HEK293 (cell line): ENCODE measurements around the gene LDLRAD4.

Experiments
- FEZF1 ChIP-seq: fragments of 450-650 bp; formaldehyde crosslinking; IDR thresholded peaks from 2 replicates; pipeline ENCODE4 v1.5.1; 2016; ENCODE audit warnings: missing biosample characterization, missing genetic modification characterization
- GLI4 ChIP-seq: fragments of 450-650 bp; formaldehyde crosslinking; IDR thresholded peaks from 2 replicates; pipeline ENCODE4 v1.5.1; 2016; ENCODE audit warnings: missing biosample characterization, missing genetic modification characterization
- GLIS1 ChIP-seq: fragments of 450-650 bp; formaldehyde crosslinking; IDR thresholded peaks from 2 replicates; pipeline ENCODE4 v1.5.1; 2016; ENCODE audit warnings: missing biosample characterization, missing genetic modification characterization
- KLF9 ChIP-seq: fragments of 450-650 bp; formaldehyde crosslinking; IDR thresholded peaks from 2 replicates; pipeline ENCODE4 v1.5.1; 2016; ENCODE audit warnings: missing biosample characterization, missing genetic modification characterization, low read depth
- OVOL3 ChIP-seq: fragments of 450-650 bp; formaldehyde crosslinking; IDR thresholded peaks from 2 replicates; pipeline ENCODE4 v1.5.1; 2016; ENCODE audit warnings: missing biosample characterization, missing genetic modification characterization
- SCRT1 ChIP-seq: fragments of 450-650 bp; formaldehyde crosslinking; IDR thresholded peaks from 2 replicates; pipeline ENCODE4 v1.5.1; 2016; ENCODE audit warnings: missing biosample characterization, missing genetic modification characterization, borderline replicate concordance
- SP7 ChIP-seq: fragments of 450-650 bp; formaldehyde crosslinking; IDR thresholded peaks from 2 replicates; pipeline ENCODE4 v1.5.1; 2016; ENCODE audit warnings: missing biosample characterization, missing genetic modification characterization
- WT1 ChIP-seq: fragments of 450-650 bp; formaldehyde crosslinking; IDR thresholded peaks from 2 replicates; pipeline ENCODE4 v1.5.1; 2016; ENCODE audit warnings: missing biosample characterization, missing genetic modification characterization
- YY1 ChIP-seq: fragments of 450-650 bp; formaldehyde crosslinking; IDR thresholded peaks from 2 replicates; pipeline ENCODE4 v1.5.1; 2018; ENCODE audit warnings: missing biosample characterization, missing genetic modification characterization
- ZBTB20 ChIP-seq: fragments of 450-650 bp; formaldehyde crosslinking; IDR thresholded peaks from 2 replicates; pipeline ENCODE4 v1.5.1; 2016; ENCODE audit warnings: missing biosample characterization, missing genetic modification characterization
- ZBTB48 ChIP-seq: fragments of 450-650 bp; formaldehyde crosslinking; IDR thresholded peaks from 2 replicates; pipeline ENCODE4 v1.5.1; 2016; ENCODE audit warnings: missing biosample characterization, missing genetic modification characterization
- ZBTB8A ChIP-seq: fragments of 450-650 bp; formaldehyde crosslinking; IDR thresholded peaks from 2 replicates; pipeline ENCODE4 v1.5.1; 2016; ENCODE audit warnings: missing biosample characterization, missing genetic modification characterization
- ZFP37 ChIP-seq: fragments of 450-650 bp; formaldehyde crosslinking; IDR thresholded peaks from 2 replicates; pipeline ENCODE4 v1.5.1; 2016; ENCODE audit warnings: missing biosample characterization, missing genetic modification characterization
- ZFP69B ChIP-seq: fragments of 450-650 bp; formaldehyde crosslinking; IDR thresholded peaks from 2 replicates; pipeline ENCODE4 v1.5.1; 2016; ENCODE audit warnings: missing biosample characterization, missing genetic modification characterization
- ZIC2 ChIP-seq: fragments of 450-650 bp; formaldehyde crosslinking; IDR thresholded peaks from 2 replicates; pipeline ENCODE4 v1.5.1; 2016; ENCODE audit warnings: missing biosample characterization, missing genetic modification characterization
- ZNF114 ChIP-seq: fragments of 450-650 bp; formaldehyde crosslinking; IDR thresholded peaks from 2 replicates; pipeline ENCODE4 v1.5.0; 2017; ENCODE audit warnings: missing biosample characterization, missing genetic modification characterization
- ZNF175 ChIP-seq: fragments of 450-650 bp; formaldehyde crosslinking; IDR thresholded peaks from 2 replicates; pipeline ENCODE4 v1.5.1; 2016; ENCODE audit warnings: missing biosample characterization, missing genetic modification characterization
- ZNF19 ChIP-seq: fragments of 450-650 bp; formaldehyde crosslinking; IDR thresholded peaks from 2 replicates; pipeline ENCODE4; 2016; ENCODE audit warnings: missing biosample characterization, missing genetic modification characterization, low read depth
- ZNF561 ChIP-seq: fragments of 450-650 bp; IDR thresholded peaks from 2 replicates; pipeline ENCODE4 v1.5.1; 2018; ENCODE audit warnings: missing biosample characterization, missing genetic modification characterization, borderline replicate concordance
- ZNF585B ChIP-seq: fragments of 450-650 bp; formaldehyde crosslinking; IDR thresholded peaks from 2 replicates; pipeline ENCODE4 v1.5.1; 2016; ENCODE audit warnings: missing biosample characterization, missing genetic modification characterization
- ZNF600 ChIP-seq: fragments of 450-650 bp; formaldehyde crosslinking; IDR thresholded peaks from 2 replicates; pipeline ENCODE4 v1.5.1; 2016; ENCODE audit warnings: missing biosample characterization, missing genetic modification characterization
- ZNF623 ChIP-seq: fragments of 450-650 bp; formaldehyde crosslinking; IDR thresholded peaks from 2 replicates; pipeline ENCODE4 v1.5.1; 2016; ENCODE audit warnings: missing biosample characterization, missing genetic modification characterization
- ZNF624 ChIP-seq: fragments of 450-650 bp; formaldehyde crosslinking; IDR thresholded peaks from 2 replicates; pipeline ENCODE4 v1.5.1; 2017; ENCODE audit warnings: missing biosample characterization, missing genetic modification characterization
- ZNF701 ChIP-seq: fragments of 450-650 bp; formaldehyde crosslinking; IDR thresholded peaks from 2 replicates; pipeline ENCODE4 v1.5.1; 2016; ENCODE audit warnings: missing biosample characterization, missing genetic modification characterization
- ZNF76 ChIP-seq: fragments of 450-650 bp; formaldehyde crosslinking; IDR thresholded peaks from 2 replicates; pipeline ENCODE4; 2016; ENCODE audit warnings: low read depth, missing biosample characterization, missing genetic modification characterization, borderline replicate concordance
- ZNF777 ChIP-seq: fragments of 450-650 bp; formaldehyde crosslinking; IDR thresholded peaks from 2 replicates; pipeline ENCODE4 v1.5.1; 2017; ENCODE audit warnings: missing biosample characterization, missing genetic modification characterization, borderline replicate concordance
- ZNF785 ChIP-seq: fragments of 450-650 bp; formaldehyde crosslinking; IDR thresholded peaks from 2 replicates; pipeline ENCODE4 v1.5.1; 2016; ENCODE audit warnings: missing biosample characterization, missing genetic modification characterization
- ZNF837 ChIP-seq: fragments of 450-650 bp; formaldehyde crosslinking; IDR thresholded peaks from 2 replicates; pipeline ENCODE4 v1.5.1; 2016; ENCODE audit warnings: missing biosample characterization, missing genetic modification characterization
- ZSCAN30 ChIP-seq: fragments of 450-650 bp; IDR thresholded peaks from 2 replicates; pipeline ENCODE4 v1.5.1; 2018; ENCODE audit warnings: missing biosample characterization, mild to moderate bottlenecking, missing genetic modification characterization, moderate library complexity
- ZXDB ChIP-seq: fragments of 450-650 bp; formaldehyde crosslinking; IDR thresholded peaks from 2 replicates; pipeline ENCODE4 v1.5.1; 2016; ENCODE audit warnings: missing biosample characterization, missing genetic modification characterization
- TF ChIP-seq, protein P1 (sequence below): sonication (generic); formaldehyde crosslinking; IDR thresholded peaks from 2 replicates; pipeline ENCODE4 v1.8.1; 2022; ENCODE audit warnings: mild to moderate bottlenecking, moderate library complexity, missing genetic modification reagents
- TF ChIP-seq, protein P2 (sequence below): fragments of 450-650 bp; formaldehyde crosslinking; IDR thresholded peaks from 2 replicates; pipeline ENCODE4 v1.5.1; 2017; ENCODE audit warnings: missing biosample characterization, mild to moderate bottlenecking, missing genetic modification characterization, moderate library complexity
- TF ChIP-seq, protein P3 (sequence below): fragments of 450-650 bp; formaldehyde crosslinking; IDR thresholded peaks from 2 replicates; pipeline ENCODE4 v1.5.1; 2016; ENCODE audit warnings: missing biosample characterization, missing genetic modification characterization, borderline replicate concordance
- TF ChIP-seq, protein P4 (sequence below): fragments of 450-650 bp; formaldehyde crosslinking; IDR thresholded peaks from 2 replicates; pipeline ENCODE4 v1.5.1; 2016; ENCODE audit warnings: missing biosample characterization, missing genetic modification characterization
- TF ChIP-seq, protein P5 (sequence below): fragments of 450-650 bp; formaldehyde crosslinking; IDR thresholded peaks from 2 replicates; pipeline ENCODE4 v1.5.1; 2017; ENCODE audit warnings: missing biosample characterization, missing genetic modification characterization
- TF ChIP-seq, protein P6 (sequence below): fragments of 450-650 bp; formaldehyde crosslinking; IDR thresholded peaks from 2 replicates; pipeline ENCODE4 v1.5.1; 2016; ENCODE audit warnings: missing biosample characterization, missing genetic modification characterization

LDLRAD4 gene

DNA sequence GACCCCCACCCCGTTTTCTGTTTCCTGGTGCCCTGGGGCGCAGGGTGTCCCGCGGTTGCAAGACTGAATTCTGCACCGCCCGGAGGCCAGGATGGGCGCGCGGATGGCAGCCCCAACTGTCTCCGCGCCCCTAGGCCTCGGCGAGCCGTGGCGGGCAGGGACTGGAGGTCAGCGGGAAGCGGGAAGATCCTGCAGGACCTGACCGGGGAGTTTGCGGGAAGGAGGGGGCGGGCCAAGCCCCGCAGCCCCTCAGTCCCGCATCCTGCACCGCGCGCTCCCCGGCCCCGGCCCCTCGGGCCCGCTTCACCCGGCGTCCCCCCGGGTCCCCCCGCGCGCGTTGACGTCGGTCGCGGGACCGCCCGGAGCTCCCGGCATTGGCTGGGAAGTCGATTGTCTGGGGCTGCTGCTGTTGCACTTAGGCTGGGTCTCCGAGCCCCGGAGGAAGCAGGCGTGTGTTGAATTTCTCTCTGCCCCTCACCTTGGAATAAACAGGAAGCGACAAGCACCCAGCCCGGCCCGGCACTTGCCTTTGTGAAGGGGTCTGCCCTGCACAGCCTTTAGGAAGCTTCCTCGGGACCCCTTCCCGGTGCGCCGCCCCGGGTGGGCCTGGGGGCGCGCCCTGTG lies at the start of gene LDLRAD4 (continued):
- TF ChIP-seq YY1 (no peak), ZFP69B (tag by site-specific recombination) (no peak), WT1 (tag by site-specific recombination) (no peak), ZNF76 (tag by site-specific recombination) (peak; percentile 35; the same call in 1 of the 2 replicates), ZNF837 (no peak), ZNF585B (tag by site-specific recombination) (no peak), OVOL3 (no peak), SP7 (tag by site-specific recombination) (no peak), ZNF623 (tag by site-specific recombination) (no peak), ZIC2 (no peak), SCRT1 (tag by site-specific recombination) (no peak), KLF9 (peak; percentile 45), GLIS1 (tag by site-specific recombination) (0 out of 2 replicates have a peak, but pooled peaks have one; percentile 0), ZSCAN30 (tag by site-specific recombination) (no peak), ZNF561 (tag by site-specific recombination) (no peak), GLI4 (no peak), ZNF175 (tag by site-specific recombination) (no peak), ZXDB (peak; percentile 37; the same call in 1 of the 2 replicates), ZNF114 (tag by site-specific recombination) (no peak), FEZF1 (tag by site-specific recombination) (no peak), ZNF785 (tag by site-specific recombination) (no peak), ZNF19 (tag by site-specific recombination) (no peak), ZNF701 (tag by site-specific recombination) (no peak), ZNF777 (tag by site-specific recombination) (peak; percentile 4; the same call in 1 of the 2 replicates), ZFP37 (tag by site-specific recombination) (0 out of 2 replicates have a peak, but pooled peaks have one; percentile 12), ZNF600 (tag by site-specific recombination) (no peak), ZBTB20 (tag by site-specific recombination) (peak; percentile 80), ZBTB8A (tag by site-specific recombination) (peak; percentile 57; the same call in 1 of the 2 replicates), ZNF624 (tag by site-specific recombination) (no peak), ZBTB48 (peak; percentile 56; the same call in 1 of the 2 replicates)
- TF ChIP-seq, protein P1, sequence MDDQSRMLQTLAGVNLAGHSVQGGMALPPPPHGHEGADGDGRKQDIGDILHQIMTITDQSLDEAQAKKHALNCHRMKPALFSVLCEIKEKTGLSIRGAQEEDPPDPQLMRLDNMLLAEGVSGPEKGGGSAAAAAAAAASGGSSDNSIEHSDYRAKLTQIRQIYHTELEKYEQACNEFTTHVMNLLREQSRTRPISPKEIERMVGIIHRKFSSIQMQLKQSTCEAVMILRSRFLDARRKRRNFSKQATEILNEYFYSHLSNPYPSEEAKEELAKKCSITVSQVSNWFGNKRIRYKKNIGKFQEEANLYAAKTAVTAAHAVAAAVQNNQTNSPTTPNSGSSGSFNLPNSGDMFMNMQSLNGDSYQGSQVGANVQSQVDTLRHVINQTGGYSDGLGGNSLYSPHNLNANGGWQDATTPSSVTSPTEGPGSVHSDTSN (CRISPR knock-in tag), result no peak
- TF ChIP-seq, protein P2, sequence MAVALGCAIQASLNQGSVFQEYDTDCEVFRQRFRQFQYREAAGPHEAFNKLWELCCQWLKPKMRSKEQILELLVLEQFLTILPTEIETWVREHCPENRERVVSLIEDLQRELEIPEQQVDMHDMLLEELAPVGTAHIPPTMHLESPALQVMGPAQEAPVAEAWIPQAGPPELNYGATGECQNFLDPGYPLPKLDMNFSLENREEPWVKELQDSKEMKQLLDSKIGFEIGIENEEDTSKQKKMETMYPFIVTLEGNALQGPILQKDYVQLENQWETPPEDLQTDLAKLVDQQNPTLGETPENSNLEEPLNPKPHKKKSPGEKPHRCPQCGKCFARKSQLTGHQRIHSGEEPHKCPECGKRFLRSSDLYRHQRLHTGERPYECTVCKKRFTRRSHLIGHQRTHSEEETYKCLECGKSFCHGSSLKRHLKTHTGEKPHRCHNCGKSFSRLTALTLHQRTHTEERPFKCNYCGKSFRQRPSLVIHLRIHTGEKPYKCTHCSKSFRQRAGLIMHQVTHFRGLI (tag by site-specific recombination), result no peak
- TF ChIP-seq, protein P3, sequence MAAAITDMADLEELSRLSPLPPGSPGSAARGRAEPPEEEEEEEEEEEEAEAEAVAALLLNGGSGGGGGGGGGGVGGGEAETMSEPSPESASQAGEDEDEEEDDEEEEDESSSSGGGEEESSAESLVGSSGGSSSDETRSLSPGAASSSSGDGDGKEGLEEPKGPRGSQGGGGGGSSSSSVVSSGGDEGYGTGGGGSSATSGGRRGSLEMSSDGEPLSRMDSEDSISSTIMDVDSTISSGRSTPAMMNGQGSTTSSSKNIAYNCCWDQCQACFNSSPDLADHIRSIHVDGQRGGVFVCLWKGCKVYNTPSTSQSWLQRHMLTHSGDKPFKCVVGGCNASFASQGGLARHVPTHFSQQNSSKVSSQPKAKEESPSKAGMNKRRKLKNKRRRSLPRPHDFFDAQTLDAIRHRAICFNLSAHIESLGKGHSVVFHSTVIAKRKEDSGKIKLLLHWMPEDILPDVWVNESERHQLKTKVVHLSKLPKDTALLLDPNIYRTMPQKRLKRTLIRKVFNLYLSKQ (tag by site-specific recombination), result no peak
- TF ChIP-seq, protein P4, sequence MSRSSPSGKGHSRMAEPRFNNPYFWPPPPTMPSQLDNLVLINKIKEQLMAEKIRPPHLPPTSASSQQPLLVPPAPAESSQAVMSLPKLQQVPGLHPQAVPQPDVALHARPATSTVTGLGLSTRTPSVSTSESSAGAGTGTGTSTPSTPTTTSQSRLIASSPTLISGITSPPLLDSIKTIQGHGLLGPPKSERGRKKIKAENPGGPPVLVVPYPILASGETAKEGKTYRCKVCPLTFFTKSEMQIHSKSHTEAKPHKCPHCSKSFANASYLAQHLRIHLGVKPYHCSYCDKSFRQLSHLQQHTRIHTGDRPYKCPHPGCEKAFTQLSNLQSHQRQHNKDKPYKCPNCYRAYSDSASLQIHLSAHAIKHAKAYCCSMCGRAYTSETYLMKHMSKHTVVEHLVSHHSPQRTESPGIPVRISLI (tag by site-specific recombination), result no peak
- TF ChIP-seq, protein P5, sequence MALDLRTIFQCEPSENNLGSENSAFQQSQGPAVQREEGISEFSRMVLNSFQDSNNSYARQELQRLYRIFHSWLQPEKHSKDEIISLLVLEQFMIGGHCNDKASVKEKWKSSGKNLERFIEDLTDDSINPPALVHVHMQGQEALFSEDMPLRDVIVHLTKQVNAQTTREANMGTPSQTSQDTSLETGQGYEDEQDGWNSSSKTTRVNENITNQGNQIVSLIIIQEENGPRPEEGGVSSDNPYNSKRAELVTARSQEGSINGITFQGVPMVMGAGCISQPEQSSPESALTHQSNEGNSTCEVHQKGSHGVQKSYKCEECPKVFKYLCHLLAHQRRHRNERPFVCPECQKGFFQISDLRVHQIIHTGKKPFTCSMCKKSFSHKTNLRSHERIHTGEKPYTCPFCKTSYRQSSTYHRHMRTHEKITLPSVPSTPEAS, result no peak
- TF ChIP-seq, protein P6, sequence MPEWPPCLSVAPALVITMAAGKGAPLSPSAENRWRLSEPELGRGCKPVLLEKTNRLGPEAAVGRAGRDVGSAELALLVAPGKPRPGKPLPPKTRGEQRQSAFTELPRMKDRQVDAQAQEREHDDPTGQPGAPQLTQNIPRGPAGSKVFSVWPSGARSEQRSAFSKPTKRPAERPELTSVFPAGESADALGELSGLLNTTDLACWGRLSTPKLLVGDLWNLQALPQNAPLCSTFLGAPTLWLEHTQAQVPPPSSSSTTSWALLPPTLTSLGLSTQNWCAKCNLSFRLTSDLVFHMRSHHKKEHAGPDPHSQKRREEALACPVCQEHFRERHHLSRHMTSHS (tag by site-specific recombination), result no peak
